HL-60/S4 (cell line): ENCODE results near the gene ACY1.

Experiments
- in situ Hi-C: fragments of 300-500 bp; cut with MboI; formaldehyde crosslinking; loops from 2 replicates; pipeline ENCODE4 v1.14.3; 2022; ENCODE audit warnings: low sequenced_read_pairs

ACY1 gene

GRCh38 chr3:51982838-51983577 lies at the start of gene ACY1:
Gene ACY1 (plus strand): TSS chr3:51983535. CDS start chr3:51984065, 530 bp downstream.
- in situ Hi-C loops: no loop called here

DNA sequence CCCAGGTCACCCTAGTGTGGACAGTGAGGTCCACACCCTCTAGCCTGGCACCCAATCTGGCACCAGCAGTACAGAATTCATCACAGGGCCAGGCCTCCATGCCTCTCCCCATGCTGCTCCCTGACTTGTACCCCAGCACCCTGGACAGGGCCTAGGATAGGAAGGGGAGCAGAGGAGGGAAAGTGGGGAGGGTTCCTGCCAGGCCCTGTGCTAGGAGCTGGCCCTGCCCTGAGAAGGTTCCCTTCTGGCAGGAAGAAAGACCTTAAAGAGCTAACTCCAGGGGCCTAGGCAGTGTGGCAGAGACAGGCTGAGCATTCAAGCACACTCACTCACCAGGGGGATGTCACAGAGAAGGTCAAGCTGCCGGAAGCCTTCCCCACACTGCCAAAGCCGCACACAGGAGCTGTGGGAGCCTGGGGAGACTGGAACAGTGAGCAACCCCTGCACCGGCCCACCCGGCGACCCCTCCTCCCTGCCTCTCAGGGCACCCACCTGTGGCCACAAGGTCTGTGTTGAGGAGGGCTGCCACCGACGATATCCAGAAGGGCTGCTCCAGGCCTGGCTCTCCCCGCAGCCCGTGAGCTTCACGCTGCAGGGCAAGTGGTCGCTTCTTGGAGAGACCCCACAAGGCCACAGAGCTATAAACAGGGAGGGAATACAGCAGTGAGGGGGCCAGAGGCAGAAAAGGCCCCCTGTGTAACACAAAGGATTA lies 49.0 kb upstream of the ACY1 start:
- in situ Hi-C loops: no loop called here

GRCh38 chr3:51934991-51935885 lies 48.1 kb upstream of the ACY1 start:
- in situ Hi-C loops: no loop called here

GRCh38 chr3:51935886-51936755 lies 47.2 kb upstream of the ACY1 start:
- in situ Hi-C loops: no loop called here

DNA sequence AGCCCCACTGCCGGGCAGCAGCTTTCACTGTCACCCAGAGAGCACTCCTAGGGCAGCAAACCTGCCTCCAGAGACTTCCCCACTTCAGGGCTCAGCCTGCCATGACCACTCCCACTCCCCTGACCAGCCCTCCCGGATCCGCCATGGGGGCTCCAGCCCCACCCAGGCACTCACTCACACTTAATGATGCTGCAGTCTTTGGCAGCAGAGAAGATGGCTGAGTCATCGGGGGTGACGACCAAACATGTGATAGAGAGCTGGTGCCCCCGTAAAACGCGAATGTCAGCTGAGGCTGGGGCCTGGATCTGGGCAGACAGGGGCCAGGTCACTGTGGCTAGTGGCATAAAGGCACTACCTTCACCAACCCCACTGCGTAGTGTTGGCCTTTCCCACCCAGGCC lies 46.3 kb upstream of the ACY1 start:
- in situ Hi-C loops: no loop called here

DNA sequence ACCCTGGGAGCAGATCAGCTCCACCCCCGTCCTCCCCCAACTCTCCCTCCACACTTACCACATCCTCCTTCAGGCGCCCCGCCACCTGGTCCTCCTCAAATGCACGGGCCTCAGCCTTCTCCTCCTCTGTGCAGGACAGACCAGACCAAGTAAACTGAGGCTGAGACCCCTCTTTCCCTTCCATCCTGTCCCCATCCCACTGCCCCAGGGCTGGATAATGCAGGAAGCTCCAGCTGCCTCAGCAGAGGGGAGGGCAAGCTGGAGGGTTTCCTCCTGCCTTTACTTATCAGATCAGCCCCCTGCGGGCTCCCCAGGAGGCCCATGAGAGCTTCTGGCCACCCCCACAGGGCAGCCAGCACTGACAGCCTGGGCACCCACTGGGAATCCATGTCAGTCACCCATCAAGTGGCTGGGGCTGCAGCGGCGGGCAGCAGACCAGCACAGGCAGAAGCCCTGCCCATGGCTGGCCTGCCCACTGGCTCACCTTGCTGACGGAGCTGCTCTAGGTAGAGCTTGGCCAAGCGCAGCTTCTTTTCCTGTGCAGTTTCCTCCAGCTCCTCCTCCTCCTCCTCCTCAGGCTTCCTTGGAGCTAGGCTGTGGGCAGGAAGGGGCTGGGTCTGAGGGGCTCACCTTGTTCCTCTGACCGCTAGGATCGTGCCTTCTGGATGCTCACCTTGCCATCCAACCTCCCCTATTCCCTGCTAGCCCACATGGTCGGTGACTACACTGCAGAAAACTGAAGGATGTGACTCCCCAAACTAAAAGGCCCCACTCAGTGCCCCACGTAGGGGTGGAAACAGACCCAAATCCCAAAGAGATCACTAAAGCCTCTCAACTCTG lies 45.5 kb upstream of the ACY1 start:
- in situ Hi-C loops: no loop called here

GRCh38 chr3:51938780-51939425 lies 44.4 kb upstream of the ACY1 start:
- in situ Hi-C loops: no loop called here

DNA sequence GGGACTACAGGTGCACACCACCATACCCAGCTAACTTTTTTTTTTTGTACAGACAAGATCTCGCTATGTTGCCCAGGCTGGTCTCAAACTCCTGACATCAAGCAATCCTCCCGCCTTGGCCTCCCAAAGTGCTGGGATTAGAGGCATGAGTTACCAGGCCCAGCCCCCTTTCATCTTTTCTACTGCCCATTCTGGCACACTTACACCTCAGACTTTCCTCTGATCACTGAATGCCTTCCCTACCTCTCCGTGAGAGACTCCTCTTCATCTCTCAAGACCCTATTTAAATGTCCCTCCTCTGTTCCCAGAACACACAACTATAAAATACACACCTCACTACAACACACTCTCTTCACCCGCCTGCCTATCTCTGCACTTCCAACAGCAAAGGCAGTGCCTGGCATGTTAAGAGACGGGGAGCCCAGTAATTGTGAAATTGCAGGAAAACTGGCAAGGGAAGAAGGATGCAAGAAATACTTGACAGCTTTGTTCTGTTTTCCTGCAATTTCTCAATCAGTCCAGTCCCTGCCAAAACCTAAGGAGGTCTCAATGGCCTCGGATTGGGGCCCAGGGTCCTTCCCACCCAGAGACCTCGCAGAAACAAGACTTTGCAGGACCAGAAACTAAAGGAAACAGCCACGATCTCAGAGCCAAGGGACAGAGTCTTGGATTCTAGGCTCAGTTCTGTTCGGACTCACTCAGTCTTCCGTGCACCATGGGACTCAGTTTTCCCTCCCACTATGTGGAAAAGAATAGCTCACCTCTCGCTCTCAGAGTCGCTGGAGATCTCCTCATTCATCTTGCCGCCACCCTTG lies 42.5 kb upstream of the ACY1 start:
- in situ Hi-C loops: no loop called here

DNA sequence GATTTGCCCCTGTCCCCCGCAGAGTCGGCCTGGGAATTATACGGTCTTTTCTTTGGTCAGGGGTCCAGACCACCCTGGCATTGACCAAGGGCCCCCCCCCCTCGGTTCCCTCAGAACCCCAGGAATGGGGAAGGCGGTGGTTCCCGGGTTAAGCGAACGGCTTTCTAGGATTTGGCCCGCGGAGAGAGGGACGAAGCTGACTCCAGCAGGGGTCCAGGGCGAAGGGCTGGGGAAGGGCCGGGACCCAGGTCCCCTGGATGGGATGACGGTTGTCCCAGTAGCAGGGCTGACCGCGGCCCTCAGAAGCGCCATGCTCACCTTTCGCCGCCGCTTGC lies 41.9 kb upstream of the ACY1 start:
- in situ Hi-C loops: no loop called here

GRCh38 chr3:51941798-51942602 lies 41.3 kb upstream of the ACY1 start, which contains the start of the genes PARP3 and RRP9:
Gene PARP3 (plus strand): TSS chr3:51942363. CDS start chr3:51943356, 993 bp downstream.
Gene RRP9 (minus strand): TSS chr3:51941904. CDS start chr3:51941867, 37 bp downstream.
- in situ Hi-C loops: no loop called here

DNA sequence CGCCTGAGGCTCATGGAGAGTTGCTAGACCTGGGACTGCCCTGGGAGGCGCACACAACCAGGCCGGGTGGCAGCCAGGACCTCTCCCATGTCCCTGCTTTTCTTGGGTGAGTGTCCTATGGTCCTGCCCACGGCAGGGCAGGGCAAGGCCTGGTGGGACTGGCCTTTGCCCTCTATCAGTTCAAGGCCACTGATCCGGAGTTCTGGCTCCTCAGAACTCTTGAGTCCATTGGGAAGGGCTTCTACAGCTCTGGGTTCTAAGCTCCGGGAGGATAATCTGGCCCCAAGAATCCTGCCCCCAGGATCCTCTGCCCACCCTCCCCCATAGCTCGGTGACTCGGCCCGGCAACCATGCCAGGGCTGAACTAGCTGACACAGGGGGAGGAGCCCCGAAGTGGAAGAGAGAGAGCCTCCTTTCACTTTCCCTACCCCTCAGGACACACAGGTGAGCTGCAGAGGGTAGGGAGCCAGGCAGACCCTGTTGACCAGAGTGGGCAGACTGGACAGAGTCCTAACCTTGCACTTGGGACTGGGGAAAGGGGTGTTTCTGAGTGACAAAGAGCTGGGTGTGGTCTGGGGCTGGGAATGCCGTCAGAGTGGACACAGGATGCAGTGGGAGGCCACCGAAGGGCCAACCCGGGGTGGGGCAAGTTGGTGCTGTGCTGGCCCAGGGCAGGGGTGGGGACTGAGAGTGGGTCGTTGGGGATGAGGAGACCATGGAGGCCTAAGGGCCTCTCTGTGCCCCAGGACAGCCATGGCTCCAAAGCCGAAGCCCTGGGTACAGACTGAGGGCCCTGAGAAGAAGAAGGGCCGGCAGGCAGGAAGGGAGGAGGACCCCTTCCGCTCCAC lies 40.5 kb upstream of the ACY1 start:
- in situ Hi-C loops: no loop called here

- in situ Hi-C loops: no loop called here
Observed at GRCh38 chr3:51943451-51944391, 39.6 kb upstream of the ACY1 start.

DNA sequence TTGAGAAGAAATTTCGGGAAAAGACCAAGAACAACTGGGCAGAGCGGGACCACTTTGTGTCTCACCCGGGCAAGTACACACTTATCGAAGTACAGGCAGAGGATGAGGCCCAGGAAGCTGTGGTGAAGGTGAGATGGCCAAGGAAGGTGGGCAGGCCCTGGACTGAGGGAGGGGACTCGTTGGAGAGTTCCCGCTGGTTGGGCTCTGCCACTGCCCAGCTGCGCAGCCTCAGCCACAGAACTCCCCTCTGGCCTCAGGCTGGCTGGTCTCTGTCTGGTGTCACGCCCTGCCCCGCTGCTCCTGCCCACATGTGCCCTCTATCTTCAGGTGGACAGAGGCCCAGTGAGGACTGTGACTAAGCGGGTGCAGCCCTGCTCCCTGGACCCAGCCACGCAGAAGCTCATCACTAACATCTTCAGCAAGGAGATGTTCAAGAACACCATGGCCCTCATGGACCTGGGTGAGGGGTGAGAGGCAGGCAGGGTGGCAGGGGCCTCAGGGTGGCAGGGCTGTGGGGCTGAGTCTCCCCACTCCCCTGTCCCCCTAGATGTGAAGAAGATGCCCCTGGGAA lies 38.8 kb upstream of the ACY1 start:
- in situ Hi-C loops: no loop called here

DNA sequence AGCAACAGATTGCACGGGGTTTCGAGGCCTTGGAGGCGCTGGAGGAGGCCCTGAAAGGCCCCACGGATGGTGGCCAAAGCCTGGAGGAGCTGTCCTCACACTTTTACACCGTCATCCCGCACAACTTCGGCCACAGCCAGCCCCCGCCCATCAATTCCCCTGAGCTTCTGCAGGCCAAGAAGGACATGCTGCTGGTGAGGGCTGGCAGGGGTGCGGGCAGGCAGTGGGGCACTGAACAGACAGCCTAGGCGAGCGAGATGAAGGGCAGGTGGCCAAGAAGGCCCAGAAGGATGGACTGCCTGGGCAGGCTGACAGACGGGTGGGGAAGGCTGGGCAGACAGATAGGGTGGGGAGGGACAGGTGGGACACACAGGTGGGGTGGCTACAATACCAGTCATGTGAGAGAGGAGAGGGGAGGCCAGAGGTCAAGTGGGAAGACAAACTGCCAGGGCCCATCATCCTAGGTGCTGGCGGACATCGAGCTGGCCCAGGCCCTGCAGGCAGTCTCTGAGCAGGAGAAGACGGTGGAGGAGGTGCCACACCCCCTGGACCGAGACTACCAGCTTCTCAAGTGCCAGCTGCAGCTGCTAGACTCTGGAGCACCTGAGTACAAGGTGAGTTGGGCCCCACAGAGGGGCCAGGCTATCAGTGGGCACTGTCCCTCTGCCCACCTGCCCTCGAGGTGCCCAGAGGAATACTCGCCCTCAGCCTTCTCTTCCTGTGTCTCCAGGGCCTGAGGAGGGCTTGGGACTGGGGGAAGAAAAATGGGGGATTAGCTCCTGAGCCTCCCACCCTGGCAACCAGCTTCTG lies 38.1 kb upstream of the ACY1 start:
- in situ Hi-C loops: no loop called here
